Smooth muscle cell (in vitro differentiated cells): ENCODE measurements around the gene FUT3. TPM values are rescaled to one million over a fixed set of nuclear protein-coding genes. Genes with fewer than 3 reads are reported as not detected.
"Not testable (repeated sequence)": the region's sequence is repeated elsewhere in the genome, so short reads cannot be mapped to it uniquely, and the experiment has no call there.

Experiments
- DNase-seq: peaks from one replicate; lab custom pipeline; 2025; ENCODE audit not compliant: unreplicated experiment; lab: John Stamatoyannopoulos, UW
- H2AFZ ChIP-seq: fragments of 200-600 bp; sonication (generic); 2 replicates; pipeline ENCODE4 v1.6.0; 2016; ENCODE audit warnings: antibody characterized with exemption, low read depth, mild to moderate bottlenecking
- H3F3A ChIP-seq: fragments of 200-600 bp; sonication (generic); 2 replicates; pipeline ENCODE4 v1.6.0; 2017; ENCODE audit warnings: antibody characterized with exemption, low read depth
- H3K27ac ChIP-seq: fragments of 200-600 bp; sonication (generic); 2 replicates; pipeline ENCODE4 v1.5.1; 2016; ENCODE audit warnings: low read depth, mild to moderate bottlenecking
- H3K27me3 ChIP-seq: fragments of 200-600 bp; sonication (generic); 2 replicates; pipeline ENCODE4 v1.6.1; 2016; ENCODE audit warnings: low read depth, mild to moderate bottlenecking
- H3K36me3 ChIP-seq: fragments of 200-600 bp; sonication (generic); 2 replicates; pipeline ENCODE4 v1.5.1; 2016; ENCODE audit warnings: low read depth
- H3K4me1 ChIP-seq: fragments of 200-600 bp; sonication (generic); 2 replicates; pipeline ENCODE4 v1.5.1; 2016; ENCODE audit warnings: low read depth
- H3K4me2 ChIP-seq: fragments of 200-600 bp; sonication (generic); 2 replicates; pipeline ENCODE4 v1.6.0; 2016; ENCODE audit warnings: mild to moderate bottlenecking
- H3K4me3 ChIP-seq: fragments of 200-600 bp; sonication (generic); 2 replicates; pipeline ENCODE4 v1.5.1; 2016; ENCODE audit warnings: mild to moderate bottlenecking
- H3K79me2 ChIP-seq: fragments of 200-600 bp; sonication (generic); 2 replicates; pipeline ENCODE4 v1.6.0; 2016; ENCODE audit warnings: low read depth, mild to moderate bottlenecking
- H3K9ac ChIP-seq: fragments of 200-600 bp; sonication (generic); 2 replicates; pipeline ENCODE4 v1.6.0; 2016; ENCODE audit warnings: low read depth
- H3K9me3 ChIP-seq: fragments of 200-600 bp; sonication (generic); replicated peaks from 2 replicates; pipeline ENCODE4 v1.5.1; 2016; ENCODE audit warnings: low read depth
- H4K20me1 ChIP-seq: fragments of 200-600 bp; sonication (generic); 2 replicates; pipeline ENCODE4 v1.6.0; 2016; ENCODE audit warnings: low read depth
- WGBS: methylation state at CpG from one replicate; pipeline ENCODE4 v1.1.7; 2016; ENCODE audit warnings: low lambda C conversion rate; 5-methylcytosine and 5-hydroxymethylcytosine counted together
- polyA plus RNA-seq: library from polyadenylated mRNA; unstranded; fragments of >200 nt; fragmentation: Nextera tagmentation; extraction: Ambion mirVana; gene quantifications from 2 replicates; pipeline ENCODE4 v1.2.1, GENCODE V29; 2016
- total RNA-seq: library from RNA; depleted of rRNA; stranded (reverse); fragments of >200 nt; gene quantifications from 2 replicates; pipeline ENCODE4 v1.2.3, GENCODE V29; 2014
- TF ChIP-seq, protein P1 (sequence below): fragments of 200-600 bp; sonication (generic); IDR thresholded peaks from 2 replicates; pipeline ENCODE4 v1.5.1; 2017; ENCODE audit warnings: borderline replicate concordance, mild to moderate bottlenecking, antibody characterized with exemption; ENCODE audit not compliant: insufficient read depth, poor library complexity, severe bottlenecking

Gene FUT3
- total and polyA plus RNA-seq, 2 experiments from 2014 or later = 0.24 to 0.58 TPM

DNA sequence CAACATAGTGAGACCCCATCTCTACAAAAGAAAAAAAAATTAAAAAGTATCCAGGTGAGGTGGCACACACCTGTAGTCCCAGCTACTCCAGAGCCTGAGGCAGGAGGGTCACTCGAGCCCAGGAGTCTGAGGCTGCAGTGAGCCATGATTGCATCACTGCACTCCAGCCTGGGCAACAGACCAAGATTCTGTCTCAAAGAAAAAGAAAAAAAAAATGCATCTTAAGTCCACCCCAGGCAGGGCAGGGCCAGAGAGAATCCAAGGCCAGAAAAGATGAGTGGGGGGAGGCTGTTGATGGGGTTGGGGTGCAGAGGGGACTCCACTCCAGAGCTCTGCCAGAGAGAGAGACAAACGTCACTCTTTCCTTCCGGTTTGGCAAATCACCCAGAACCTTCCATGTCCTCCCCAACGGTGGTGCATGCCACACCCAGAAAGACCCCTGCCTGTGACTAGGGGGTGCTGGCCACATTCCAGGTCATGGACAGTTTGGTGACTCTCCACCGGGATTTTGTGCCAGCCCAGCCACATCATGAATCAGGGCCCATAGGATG, 431 bp downstream of the FUT3 start:
- Histone ChIP-seq H4K20me1 (no peaks in the 10 kb centered on the region), H2AFZ (no peak overlapping the region), H3F3A (no peaks in the 10 kb centered on the region), H3K36me3 (no peaks in the 10 kb centered on the region), H3K9me3 (no peaks in the 10 kb centered on the region), H3K9ac (no peak overlapping the region), H3K27me3 (peaks cover 2% of the 10 kb centered on the region), H3K4me2 (no peak overlapping the region), H3K4me3 (no peak overlapping the region), H3K4me1 (peaks cover 4% of the 10 kb centered on the region), H3K79me2 (no peaks in the 10 kb centered on the region), H3K27ac (no peak overlapping the region)
- WGBS = 72% methylated on average over 5 of the region's 5 CpGs
- TF ChIP-seq, protein P1, sequence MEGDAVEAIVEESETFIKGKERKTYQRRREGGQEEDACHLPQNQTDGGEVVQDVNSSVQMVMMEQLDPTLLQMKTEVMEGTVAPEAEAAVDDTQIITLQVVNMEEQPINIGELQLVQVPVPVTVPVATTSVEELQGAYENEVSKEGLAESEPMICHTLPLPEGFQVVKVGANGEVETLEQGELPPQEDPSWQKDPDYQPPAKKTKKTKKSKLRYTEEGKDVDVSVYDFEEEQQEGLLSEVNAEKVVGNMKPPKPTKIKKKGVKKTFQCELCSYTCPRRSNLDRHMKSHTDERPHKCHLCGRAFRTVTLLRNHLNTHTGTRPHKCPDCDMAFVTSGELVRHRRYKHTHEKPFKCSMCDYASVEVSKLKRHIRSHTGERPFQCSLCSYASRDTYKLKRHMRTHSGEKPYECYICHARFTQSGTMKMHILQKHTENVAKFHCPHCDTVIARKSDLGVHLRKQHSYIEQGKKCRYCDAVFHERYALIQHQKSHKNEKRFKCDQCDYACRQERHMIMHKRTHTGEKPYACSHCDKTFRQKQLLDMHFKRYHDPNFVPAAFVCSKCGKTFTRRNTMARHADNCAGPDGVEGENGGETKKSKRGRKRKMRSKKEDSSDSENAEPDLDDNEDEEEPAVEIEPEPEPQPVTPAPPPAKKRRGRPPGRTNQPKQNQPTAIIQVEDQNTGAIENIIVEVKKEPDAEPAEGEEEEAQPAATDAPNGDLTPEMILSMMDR = no peak
- DNase-seq = no peak

DNA sequence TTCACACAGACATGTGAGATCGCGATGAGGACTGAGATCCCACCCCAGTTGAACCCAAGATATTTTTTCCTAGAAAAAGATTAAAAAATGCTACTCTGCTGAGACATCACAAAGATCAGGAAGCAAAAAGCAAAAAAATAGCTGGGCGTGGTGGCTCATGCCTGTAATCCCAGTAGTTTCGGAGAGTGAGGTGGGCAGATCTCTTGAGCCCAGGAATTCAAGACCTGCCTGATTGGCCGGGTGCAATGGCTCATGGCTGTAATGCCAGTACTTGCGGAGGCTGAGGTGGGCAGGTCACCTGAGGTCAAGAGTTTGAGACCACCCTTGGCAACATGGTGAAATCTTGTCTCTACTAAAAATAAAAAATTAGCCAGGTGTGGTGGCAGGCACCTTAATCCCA, 1.1 kb downstream of the FUT3 start:
- Histone ChIP-seq H3K9me3 (no peaks in the 10 kb centered on the region), H3K4me1 (no peaks in the 10 kb centered on the region), H3K4me2 (no peak overlapping the region), H2AFZ (no peak overlapping the region), H3K4me3 (no peak overlapping the region), H4K20me1 (no peaks in the 10 kb centered on the region), H3K36me3 (no peaks in the 10 kb centered on the region), H3K79me2 (no peaks in the 10 kb centered on the region), H3K27me3 (no peaks in the 10 kb centered on the region), H3K9ac (no peak overlapping the region), H3K27ac (no peak overlapping the region), H3F3A (no peaks in the 10 kb centered on the region)
- TF ChIP-seq, protein P1 = no peak
- WGBS = 89% methylated on average over 6 of the region's 6 CpGs
- DNase-seq = no peak

DNA sequence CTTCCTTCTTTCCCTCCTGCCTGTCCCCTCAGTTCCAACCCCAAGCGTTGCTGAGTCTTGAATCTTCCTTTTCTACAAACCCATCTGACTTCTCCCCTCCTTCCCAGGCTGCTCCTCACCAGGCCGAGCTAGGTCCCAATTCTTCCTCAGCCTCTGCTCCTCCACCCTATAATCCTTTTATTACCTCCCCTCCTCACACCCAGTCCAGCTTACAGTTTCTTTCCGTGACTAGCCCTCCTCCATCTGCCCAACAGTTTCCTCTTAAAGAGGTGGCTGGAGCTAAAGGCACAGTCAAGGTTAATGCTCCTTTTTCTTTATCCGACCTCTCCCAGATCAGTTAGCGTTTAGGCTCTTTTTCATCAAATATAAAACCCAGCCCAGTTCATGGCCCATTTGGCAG, 2.6 kb downstream of the FUT3 start:
- whole genome bisulfite sequencing = 81% methylated on average over 5 of the region's 5 CpGs
- not testable (repeated sequence) for H3K27me3 ChIP-seq, H3K4me2 ChIP-seq, DNase-seq, H3K4me3 ChIP-seq, H3K79me2 ChIP-seq, H3K9ac ChIP-seq, H3K36me3 ChIP-seq, H3K9me3 ChIP-seq, H3K4me1 ChIP-seq, H3F3A ChIP-seq, H2AFZ ChIP-seq, H3K27ac ChIP-seq, H4K20me1 ChIP-seq

DNA sequence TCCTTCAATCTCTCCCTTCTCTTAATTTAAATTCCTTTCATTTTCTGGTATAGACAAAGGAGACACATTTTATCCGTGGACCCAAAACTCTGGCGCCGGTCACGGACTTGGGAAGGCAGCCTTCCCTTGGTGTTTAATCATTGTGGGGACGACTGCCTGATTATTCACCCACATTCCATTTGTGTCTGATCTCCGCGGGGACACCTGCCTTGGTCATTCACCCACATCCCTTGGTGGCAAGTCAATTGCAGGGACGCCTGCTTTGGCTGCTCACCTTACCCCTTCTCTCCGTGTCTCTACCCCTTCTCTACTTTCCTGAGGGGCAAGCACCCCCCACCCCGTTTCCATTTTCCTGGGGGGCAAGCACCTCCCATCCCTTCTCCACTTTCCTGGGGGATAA, 3.4 kb downstream of the FUT3 start:
- WGBS = 87% methylated on average over 10 of the region's 10 CpGs
- H3K27ac ChIP-seq, H3K79me2 ChIP-seq, H3K4me3 ChIP-seq, H3K27me3 ChIP-seq, H3K36me3 ChIP-seq, H3K9ac ChIP-seq, H3K4me2 ChIP-seq, H4K20me1 ChIP-seq, DNase-seq, H2AFZ ChIP-seq, H3K4me1 ChIP-seq, H3F3A ChIP-seq, H3K9me3 ChIP-seq: not testable (repeated sequence)
